HepG2 (cell line): ENCODE data around the gene OTUD4. TPM values are rescaled to one million over a fixed set of nuclear protein-coding genes. Genes with fewer than 3 reads are reported as not detected.

Experiments used
- ATAC-seq: fragments of 200-7000 bp; cut with Tn5 transposase; 3 replicates; pipeline ENCODE4 v1.9.1; 2020; ENCODE audit warnings: mild to moderate bottlenecking, moderate library complexity
- BruUV-seq: library from RNA; stranded (reverse); fragments of 400-500 nt; replicated peaks from 2 replicates; lab custom pipeline; 2021; lab: Mats Ljungman, UMichigan
- CTCF ChIA-PET: fragments of 300-600 bp; formaldehyde crosslinking; extraction: SDS; loops from one replicate; lab custom pipeline; 2021; ENCODE audit warnings: low total read pairs, inconsistent platforms, low intra/inter-chr PET ratio; lab: Yijun Ruan, JAX
- POLR2A ChIA-PET: fragments of 350-600 bp; sonication (Branson Sonifier 250); formaldehyde crosslinking; loops from one replicate; lab custom pipeline; 2020; ENCODE audit warnings: antibody characterized with exemption, inconsistent platforms; lab: Yijun Ruan, JAX
- DNase-seq: peaks from one replicate; pipeline ENCODE4 v3.0.0-alpha.2; 2015; ENCODE audit warnings: low spot score
- FAIRE-seq: peaks from 3 replicates; lab custom pipeline; 2011; peaks lifted over from hg19 to GRCh38; lab: Jason Lieb, UNC
- H2AFZ ChIP-seq: one replicate; pipeline ENCODE4 v1.6.1; 2011; ENCODE audit warnings: low read length, inconsistent platforms
- H3K27ac ChIP-seq: fragments of 300-600 bp; 3 replicates; pipeline ENCODE4 v1.8.0; 2011; ENCODE audit warnings: mixed run types, mild to moderate bottlenecking, mixed read lengths, low read length, inconsistent platforms; ENCODE audit not compliant: insufficient read depth; ENCODE audit errors: extremely low read length
- H3K27me3 ChIP-seq, 2 experiments: fragments of 200-600 bp in 1 of 2; 2 replicates in 1 of 2; 3 replicates in 1 of 2; pipeline versions ENCODE4 v1.6.0 to v1.8.0; 2011; ENCODE audit warnings: low read length in 2 of 2, mild to moderate bottlenecking in 2 of 2, moderate library complexity in 2 of 2, inconsistent platforms in 1 of 2; ENCODE audit not compliant: insufficient read depth in 2 of 2, control insufficient read depth in 1 of 2
- H3K36me3 ChIP-seq, 2 experiments: fragments of 200-600 bp in 1 of 2; replicated peaks in 1 of 2; 2 replicates in 1 of 2; 3 replicates in 1 of 2; pipeline versions ENCODE4 v1.5.1 to v1.8.0; 2011; ENCODE audit warnings: low read length in 2 of 2, inconsistent platforms in 1 of 2; ENCODE audit not compliant: insufficient read depth in 2 of 2, control insufficient read depth in 1 of 2
- H3K4me1 ChIP-seq: 2 replicates; pipeline ENCODE4 v1.5.1; 2012; ENCODE audit warnings: low read length, inconsistent platforms; ENCODE audit not compliant: insufficient read depth
- H3K4me2 ChIP-seq: 2 replicates; pipeline ENCODE4 v1.6.0; 2011; ENCODE audit warnings: low read depth, low read length, inconsistent platforms
- H3K4me3 ChIP-seq, 3 experiments: fragments of 200-600 bp in 1 of 3; sonication (generic), shearing (Covaris generic) in 1 of 3; replicated peaks in 1 of 3; 2 replicates each; pipeline ENCODE4 v1.5.1; 2011 to 2016; ENCODE audit warnings: low read length in 3 of 3, inconsistent platforms in 2 of 3, low read depth in 2 of 3, mild to moderate bottlenecking in 2 of 3, control low read depth in 1 of 3, mixed read lengths in 1 of 3; ENCODE audit not compliant: insufficient read depth in 1 of 3
- H3K79me2 ChIP-seq: one replicate; pipeline ENCODE4 v1.6.1; 2011; ENCODE audit warnings: low read length, inconsistent platforms; ENCODE audit not compliant: insufficient read depth
- H3K9ac ChIP-seq: 2 replicates; pipeline ENCODE4 v1.6.0; 2011; ENCODE audit warnings: mild to moderate bottlenecking, low read depth, low read length, inconsistent platforms; ENCODE audit not compliant: insufficient read depth
- H3K9me3 ChIP-seq: 2 replicates; pipeline ENCODE4 v1.5.1; 2012; ENCODE audit warnings: mild to moderate bottlenecking, low read length
- H4K20me1 ChIP-seq: 2 replicates; pipeline ENCODE4 v1.6.0; 2011; ENCODE audit warnings: inconsistent platforms, mild to moderate bottlenecking, low read length, moderate library complexity; ENCODE audit not compliant: insufficient read depth
- AGO1 ChIP-seq: fragments of 200-400 bp; formaldehyde crosslinking; IDR thresholded peaks from 2 replicates; pipeline ENCODE4 v1.6.1; 2017; ENCODE audit warnings: mild to moderate bottlenecking, low read depth, low read length, moderate library complexity; ENCODE audit not compliant: poor library complexity, severe bottlenecking
- BORCS8-MEF2B ChIP-seq: sonication (generic); formaldehyde crosslinking; IDR thresholded peaks from 2 replicates; pipeline ENCODE4 v1.8.0; 2022; ENCODE audit warnings: mild to moderate bottlenecking, missing genetic modification reagents
- CC2D1A ChIP-seq: sonication (generic); formaldehyde crosslinking; IDR thresholded peaks from 2 replicates; pipeline ENCODE4 v1.8.1; 2023; ENCODE audit warnings: mild to moderate bottlenecking, missing genetic modification reagents
- NR2F1 ChIP-seq, 2 experiments: fragments of 450-650 bp in 1 of 2; formaldehyde crosslinking in 1 of 2; IDR thresholded peaks; 2 replicates each; pipeline versions ENCODE4 v1.5.0 to v1.6.1; 2016 to 2020; ENCODE audit warnings: mild to moderate bottlenecking in 1 of 2, missing compliant biosample characterization in 1 of 2, missing genetic modification reagents in 1 of 2, moderate library complexity in 1 of 2
- POGZ ChIP-seq: sonication (generic); formaldehyde crosslinking; IDR thresholded peaks from 2 replicates; pipeline ENCODE4 v1.4.0; 2020; ENCODE audit warnings: mild to moderate bottlenecking, missing genetic modification reagents
- RAD51 ChIP-seq: fragments of 450-650 bp; IDR thresholded peaks from 2 replicates; pipeline ENCODE4 v1.6.1; 2016; ENCODE audit warnings: borderline replicate concordance
- RFXAP ChIP-seq: sonication (generic); formaldehyde crosslinking; IDR thresholded peaks from 2 replicates; pipeline ENCODE4 v1.4.0; 2020; ENCODE audit warnings: missing genetic modification reagents, borderline replicate concordance
- ZFP90 ChIP-seq: sonication (generic); formaldehyde crosslinking; IDR thresholded peaks from 2 replicates; pipeline ENCODE4 v1.8.0; 2022; ENCODE audit warnings: missing genetic modification reagents, mild to moderate bottlenecking, inconsistent platforms, borderline replicate concordance
- ZGPAT ChIP-seq: IDR thresholded peaks from 2 replicates; pipeline ENCODE4 v1.6.1; 2016; ENCODE audit warnings: mild to moderate bottlenecking
- ZNF33A ChIP-seq: sonication (generic); formaldehyde crosslinking; IDR thresholded peaks from 2 replicates; pipeline ENCODE4 v1.5.1; 2020; ENCODE audit warnings: missing genetic modification reagents, mild to moderate bottlenecking, moderate library complexity, borderline replicate concordance
- ZNF33B ChIP-seq: sonication (generic); formaldehyde crosslinking; IDR thresholded peaks from 2 replicates; pipeline ENCODE4 v1.5.1; 2020; ENCODE audit warnings: mild to moderate bottlenecking, missing genetic modification reagents
- ZNF430 ChIP-seq: sonication (generic); formaldehyde crosslinking; IDR thresholded peaks from 2 replicates; pipeline ENCODE4 v1.9.0; 2021; ENCODE audit warnings: mild to moderate bottlenecking, missing genetic modification reagents
- ZNF75D ChIP-seq: sonication (generic); formaldehyde crosslinking; IDR thresholded peaks from 2 replicates; pipeline ENCODE4 v1.8.1; 2023; ENCODE audit warnings: missing genetic modification reagents, mild to moderate bottlenecking, borderline replicate concordance
- ZNF781 ChIP-seq: sonication (generic); formaldehyde crosslinking; IDR thresholded peaks from 2 replicates; pipeline ENCODE4 v1.5.1; 2020; ENCODE audit warnings: borderline replicate concordance, mild to moderate bottlenecking, missing genetic modification reagents; ENCODE audit errors: not compliant biosample characterization
- WGBS: methylation state at CpG from one replicate; pipeline ENCODE4 v1.1.6; 2017; ENCODE audit warnings: low lambda C conversion rate; 5-methylcytosine and 5-hydroxymethylcytosine counted together
- in situ Hi-C: cut with HindIII; loops from 2 replicates; pipeline ENCODE4 v1.10.0; 2017; ENCODE audit warnings: low pct_unique_long_range_greater_than_20kb; ENCODE audit not compliant: extremely low pct_ligation_motif_present
- intact Hi-C: fragments of 100-400 bp; cut with micrococcal nuclease; formaldehyde crosslinking; loops from one replicate; pipeline ENCODE4 v1.10.0; 2022; ENCODE audit not compliant: unreplicated experiment
- polyA plus RNA-seq, 8 experiments: library from polyadenylated mRNA; depleted of rRNA in 3 of 8; stranded (reverse) in 7 of 8; unstranded in 1 of 8; fragments of >200 nt; fragmentation: Illumina TruSeq in 4 of 8; extraction: Trizol in 4 of 8; gene quantifications; 2 replicates each; pipeline versions ENCODE4 v1.2.1 to v1.2.3, GENCODE V29; 2011 to 2016; ENCODE audit warnings: low read depth in 4 of 8, missing spikeins in 1 of 8, mixed read lengths in 1 of 8; ENCODE audit not compliant: insufficient read depth in 1 of 8
- total RNA-seq, 5 experiments: library from RNA; depleted of rRNA; stranded (reverse); fragments of >200 nt; fragmentation: Illumina TruSeq; extraction: Trizol; gene quantifications; 2 replicates each; pipeline ENCODE4 v1.2.3, GENCODE V29; 2016; ENCODE audit warnings: low read depth in 1 of 5
- TF ChIP-seq, protein P1 (sequence below): sonication (generic); formaldehyde crosslinking; IDR thresholded peaks from 2 replicates; pipeline ENCODE4 v1.8.1; 2022; ENCODE audit warnings: mild to moderate bottlenecking, missing genetic modification reagents
- TF ChIP-seq, protein P2 (sequence below): sonication (generic); formaldehyde crosslinking; IDR thresholded peaks from 2 replicates; pipeline ENCODE4 v1.4.0; 2020; ENCODE audit warnings: missing genetic modification reagents

OTUD4 gene
- total and polyA plus RNA-seq, 2 of the 13 experiments (the other 11 are each of a cell fraction or from before 2014, with no cell fraction given): 16.1 to 18.0 TPM

DNA sequence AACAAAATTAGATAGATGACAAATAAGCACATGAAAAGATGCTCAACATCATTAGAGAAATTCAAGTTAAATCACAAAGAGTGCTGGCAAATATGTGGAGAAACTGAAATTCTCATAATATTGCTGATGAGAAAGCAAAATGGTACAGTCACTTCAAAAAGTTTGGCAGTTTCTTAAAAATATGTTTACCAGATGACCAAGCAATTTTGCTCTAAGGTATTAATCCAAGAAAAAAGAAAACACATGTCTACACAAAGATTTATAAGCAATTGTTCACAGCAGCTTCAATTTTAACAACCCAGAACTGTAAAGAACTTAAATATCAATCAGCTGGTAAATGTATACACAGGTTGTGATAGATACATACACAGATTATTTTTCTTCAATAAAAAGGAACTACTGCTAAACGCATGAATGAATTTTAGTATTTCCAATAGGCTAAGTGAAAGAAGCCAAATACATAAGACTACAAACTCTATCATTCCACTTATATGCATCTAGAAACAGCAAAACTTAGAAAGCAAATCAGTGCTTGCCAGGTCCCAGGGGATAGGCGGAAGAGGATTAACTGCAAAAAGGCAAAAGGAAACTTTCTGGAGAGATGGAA, 11.7 kb downstream of the OTUD4 start:
- Histone ChIP-seq H3K27ac (no peak overlapping the region), H3K9me3 (no peaks in the 10 kb centered on the region), H3K4me1 (peaks cover 13% of the 10 kb centered on the region; the same call in 1 of the 2 replicates), H2AFZ (no peak overlapping the region), H3K4me3 (no peak overlapping the region), H4K20me1 (no peaks in the 10 kb centered on the region), H3K9ac (no peak overlapping the region), H3K36me3 (peaks cover 12 to 51% of the 10 kb centered on the region in 2 experiments), H3K27me3 (no peaks in the 10 kb centered on the region), H3K79me2 (peaks cover 15% of the 10 kb centered on the region), H3K4me2 (no peak overlapping the region)
- DNase-seq (no peak), FAIRE-seq (no peak), ATAC-seq (no peak)
- 96% methylated on average over 2 of the region's 2 CpGs for WGBS
- ChIA-PET CTCF (no interaction called here), POLR2A (no interaction called here)
- BruUV-seq: no TSS peak
- intact Hi-C loops (no loop called here), in situ Hi-C loops (no loop called here)
- TF ChIP-seq ZNF33A (CRISPR knock-in tag) (no peak), RFXAP (CRISPR knock-in tag) (no peak), ZGPAT (CRISPR knock-in tag) (no peak), ZNF33B (CRISPR knock-in tag) (no peak), NR2F1 (CRISPR knock-in tag; IDR thresholded peaks at IDR 0.05) (no peak), POGZ (CRISPR knock-in tag) (no peak), ZNF75D (CRISPR knock-in tag) (no peak), CC2D1A (CRISPR knock-in tag) (no peak), RAD51 (no peak), ZFP90 (no peak), ZNF430 (CRISPR knock-in tag) (no peak), AGO1 (no peak), BORCS8-MEF2B (CRISPR knock-in tag) (no peak), ZNF781 (no peak)
- TF ChIP-seq, protein P1, sequence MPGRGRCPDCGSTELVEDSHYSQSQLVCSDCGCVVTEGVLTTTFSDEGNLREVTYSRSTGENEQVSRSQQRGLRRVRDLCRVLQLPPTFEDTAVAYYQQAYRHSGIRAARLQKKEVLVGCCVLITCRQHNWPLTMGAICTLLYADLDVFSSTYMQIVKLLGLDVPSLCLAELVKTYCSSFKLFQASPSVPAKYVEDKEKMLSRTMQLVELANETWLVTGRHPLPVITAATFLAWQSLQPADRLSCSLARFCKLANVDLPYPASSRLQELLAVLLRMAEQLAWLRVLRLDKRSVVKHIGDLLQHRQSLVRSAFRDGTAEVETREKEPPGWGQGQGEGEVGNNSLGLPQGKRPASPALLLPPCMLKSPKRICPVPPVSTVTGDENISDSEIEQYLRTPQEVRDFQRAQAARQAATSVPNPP (CRISPR knock-in tag): no peak
- TF ChIP-seq, protein P2, sequence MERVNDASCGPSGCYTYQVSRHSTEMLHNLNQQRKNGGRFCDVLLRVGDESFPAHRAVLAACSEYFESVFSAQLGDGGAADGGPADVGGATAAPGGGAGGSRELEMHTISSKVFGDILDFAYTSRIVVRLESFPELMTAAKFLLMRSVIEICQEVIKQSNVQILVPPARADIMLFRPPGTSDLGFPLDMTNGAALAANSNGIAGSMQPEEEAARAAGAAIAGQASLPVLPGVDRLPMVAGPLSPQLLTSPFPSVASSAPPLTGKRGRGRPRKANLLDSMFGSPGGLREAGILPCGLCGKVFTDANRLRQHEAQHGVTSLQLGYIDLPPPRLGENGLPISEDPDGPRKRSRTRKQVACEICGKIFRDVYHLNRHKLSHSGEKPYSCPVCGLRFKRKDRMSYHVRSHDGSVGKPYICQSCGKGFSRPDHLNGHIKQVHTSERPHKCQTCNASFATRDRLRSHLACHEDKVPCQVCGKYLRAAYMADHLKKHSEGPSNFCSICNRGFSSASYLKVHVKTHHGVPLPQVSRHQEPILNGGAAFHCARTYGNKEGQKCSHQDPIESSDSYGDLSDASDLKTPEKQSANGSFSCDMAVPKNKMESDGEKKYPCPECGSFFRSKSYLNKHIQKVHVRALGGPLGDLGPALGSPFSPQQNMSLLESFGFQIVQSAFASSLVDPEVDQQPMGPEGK (CRISPR knock-in tag): no peak
